Cardiac muscle cell (in vitro differentiated cells and primary cell): ENCODE results near the gene SGPL1. TPM values are rescaled to one million over a fixed set of nuclear protein-coding genes. Genes with fewer than 3 reads are reported as not detected.

Experiments
- DNase-seq, 2 donors: peaks; one replicate each; pipeline versions ENCODE4 v3.0.0 to v3.0.0-alpha.2; 2010 to 2017; ENCODE audit warnings: low read depth in 1 of 2, low spot score in 1 of 2
- H3K27ac ChIP-seq: fragments of 200-600 bp; sonication (generic); 2 replicates; pipeline ENCODE4 v1.5.1; 2016
- H3K27me3 ChIP-seq: fragments of 200-600 bp; sonication (generic); 2 replicates; pipeline ENCODE4 v1.6.0; 2016; ENCODE audit warnings: control low read depth
- H3K36me3 ChIP-seq: fragments of 200-600 bp; sonication (generic); 2 replicates; pipeline ENCODE4 v1.5.1; 2016; ENCODE audit warnings: control low read depth
- H3K4me1 ChIP-seq: fragments of 200-600 bp; sonication (generic); 2 replicates; pipeline ENCODE4 v1.8.1; 2017; ENCODE audit warnings: low read depth, mild to moderate bottlenecking, mixed run types
- H3K4me3 ChIP-seq: fragments of 200-600 bp; sonication (generic); 2 replicates; pipeline ENCODE4 v1.5.1; 2016; ENCODE audit warnings: mild to moderate bottlenecking
- H3K9me3 ChIP-seq: fragments of 200-600 bp; sonication (generic); 2 replicates; pipeline ENCODE4 v1.5.1; 2017; ENCODE audit warnings: low read depth, mild to moderate bottlenecking, control low read depth
- polyA plus RNA-seq: library from polyadenylated mRNA; unstranded; fragments of >200 nt; fragmentation: Nextera tagmentation; extraction: Ambion mirVana; gene quantifications from 2 replicates; pipeline ENCODE4 v1.2.1, GENCODE V29; 2016
- total RNA-seq: library from RNA; depleted of rRNA; stranded (reverse); fragments of >200 nt; gene quantifications from 2 replicates; pipeline ENCODE4 v1.2.3, GENCODE V29; 2016
- TF ChIP-seq, protein P1 (sequence below): IDR thresholded peaks from 2 replicates; pipeline ENCODE4 v1.5.1; 2012; ENCODE audit warnings: low read depth, mild to moderate bottlenecking, low read length

Gene SGPL1
- total and polyA plus RNA-seq, 2 experiments from 2014 or later = 32.3 to 51.9 TPM

DNA sequence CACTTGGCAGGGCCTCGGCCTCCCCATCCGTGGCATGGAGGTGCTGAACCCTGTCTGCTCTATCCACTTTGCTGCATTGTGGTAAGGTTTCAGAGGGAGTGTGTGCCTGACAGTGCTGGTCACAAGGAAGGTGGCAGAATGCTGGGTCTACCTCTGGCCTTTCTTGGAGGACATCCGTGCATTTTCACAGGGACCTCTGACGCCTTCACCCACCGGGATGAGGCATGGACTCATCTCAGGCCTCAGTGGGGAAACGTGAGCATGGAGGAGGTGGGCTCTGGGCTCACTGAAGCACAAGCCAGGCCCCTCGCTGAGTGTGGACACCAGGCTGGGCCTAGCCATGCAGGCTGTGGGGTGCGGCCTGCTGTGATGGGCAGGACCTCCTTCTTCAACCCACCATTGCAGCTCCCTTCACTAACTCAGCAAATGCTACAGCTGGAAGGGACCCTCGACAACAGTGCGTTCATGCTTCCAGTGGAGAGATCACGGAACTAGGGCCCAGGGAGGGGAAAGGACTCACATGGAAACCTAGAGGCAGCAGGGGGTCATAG is 39.2 kb upstream of the SGPL1 start:
- TF ChIP-seq, protein P1, sequence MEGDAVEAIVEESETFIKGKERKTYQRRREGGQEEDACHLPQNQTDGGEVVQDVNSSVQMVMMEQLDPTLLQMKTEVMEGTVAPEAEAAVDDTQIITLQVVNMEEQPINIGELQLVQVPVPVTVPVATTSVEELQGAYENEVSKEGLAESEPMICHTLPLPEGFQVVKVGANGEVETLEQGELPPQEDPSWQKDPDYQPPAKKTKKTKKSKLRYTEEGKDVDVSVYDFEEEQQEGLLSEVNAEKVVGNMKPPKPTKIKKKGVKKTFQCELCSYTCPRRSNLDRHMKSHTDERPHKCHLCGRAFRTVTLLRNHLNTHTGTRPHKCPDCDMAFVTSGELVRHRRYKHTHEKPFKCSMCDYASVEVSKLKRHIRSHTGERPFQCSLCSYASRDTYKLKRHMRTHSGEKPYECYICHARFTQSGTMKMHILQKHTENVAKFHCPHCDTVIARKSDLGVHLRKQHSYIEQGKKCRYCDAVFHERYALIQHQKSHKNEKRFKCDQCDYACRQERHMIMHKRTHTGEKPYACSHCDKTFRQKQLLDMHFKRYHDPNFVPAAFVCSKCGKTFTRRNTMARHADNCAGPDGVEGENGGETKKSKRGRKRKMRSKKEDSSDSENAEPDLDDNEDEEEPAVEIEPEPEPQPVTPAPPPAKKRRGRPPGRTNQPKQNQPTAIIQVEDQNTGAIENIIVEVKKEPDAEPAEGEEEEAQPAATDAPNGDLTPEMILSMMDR = no peak
- Histone ChIP-seq H3K36me3 (no peaks in the 10 kb centered on the region), H3K4me1 (peaks cover 3% of the 10 kb centered on the region), H3K4me3 (no peak overlapping the region), H3K9me3 (no peaks in the 10 kb centered on the region), H3K27me3 (no peaks in the 10 kb centered on the region), H3K27ac (no peak overlapping the region)
- DNase-seq = no peak

DNA sequence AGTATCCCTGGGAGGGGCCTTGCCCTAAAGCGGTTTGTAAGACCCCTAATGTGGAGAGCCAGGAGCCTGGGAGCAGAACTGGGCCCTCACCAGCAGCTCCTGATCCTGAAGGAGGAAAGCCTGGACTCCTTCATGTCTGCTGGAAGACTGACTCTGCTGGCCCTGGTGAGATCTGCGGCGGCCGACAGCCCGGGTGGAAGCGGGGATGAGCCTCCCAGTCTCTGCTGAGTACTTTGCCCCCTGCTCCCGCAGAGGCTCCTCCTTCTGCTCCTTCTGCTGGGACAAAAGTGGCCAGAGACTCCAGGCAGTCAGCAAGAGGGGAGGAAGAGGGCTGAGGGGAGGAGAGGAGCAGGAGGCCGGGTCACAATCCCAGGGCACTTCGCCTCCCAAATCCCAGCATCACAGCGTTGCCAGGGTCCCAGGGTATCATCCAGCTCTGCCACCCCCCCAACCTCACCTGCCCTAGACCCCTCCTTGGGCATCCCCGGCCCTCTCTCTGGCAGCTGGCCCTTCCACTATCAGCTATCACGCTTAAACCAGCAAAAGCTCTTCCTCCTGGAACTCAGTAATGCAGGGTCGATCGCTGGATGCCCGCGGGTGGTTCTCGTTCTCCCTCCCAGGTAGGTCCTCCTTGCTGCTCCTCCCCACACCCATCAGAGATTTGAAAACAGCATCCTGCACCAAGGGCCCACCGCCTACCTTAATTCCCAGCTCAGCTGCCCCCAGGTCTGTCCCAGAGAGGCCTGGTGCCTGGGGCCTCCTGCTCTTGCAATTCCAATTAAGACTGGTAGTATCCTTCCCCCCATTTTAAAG is 38.5 kb upstream of the SGPL1 start:
- TF ChIP-seq, protein P1 = no peak
- no peaks in the 10 kb centered on the region for H3K9me3 ChIP-seq
- H3K36me3 ChIP-seq = no peaks in the 10 kb centered on the region
- DNase-seq = no peak
- H3K4me3 ChIP-seq = no peak overlapping the region
- peaks cover 3% of the 10 kb centered on the region for H3K4me1 ChIP-seq
- H3K27ac ChIP-seq = no peak overlapping the region
- no peaks in the 10 kb centered on the region for H3K27me3 ChIP-seq

DNA sequence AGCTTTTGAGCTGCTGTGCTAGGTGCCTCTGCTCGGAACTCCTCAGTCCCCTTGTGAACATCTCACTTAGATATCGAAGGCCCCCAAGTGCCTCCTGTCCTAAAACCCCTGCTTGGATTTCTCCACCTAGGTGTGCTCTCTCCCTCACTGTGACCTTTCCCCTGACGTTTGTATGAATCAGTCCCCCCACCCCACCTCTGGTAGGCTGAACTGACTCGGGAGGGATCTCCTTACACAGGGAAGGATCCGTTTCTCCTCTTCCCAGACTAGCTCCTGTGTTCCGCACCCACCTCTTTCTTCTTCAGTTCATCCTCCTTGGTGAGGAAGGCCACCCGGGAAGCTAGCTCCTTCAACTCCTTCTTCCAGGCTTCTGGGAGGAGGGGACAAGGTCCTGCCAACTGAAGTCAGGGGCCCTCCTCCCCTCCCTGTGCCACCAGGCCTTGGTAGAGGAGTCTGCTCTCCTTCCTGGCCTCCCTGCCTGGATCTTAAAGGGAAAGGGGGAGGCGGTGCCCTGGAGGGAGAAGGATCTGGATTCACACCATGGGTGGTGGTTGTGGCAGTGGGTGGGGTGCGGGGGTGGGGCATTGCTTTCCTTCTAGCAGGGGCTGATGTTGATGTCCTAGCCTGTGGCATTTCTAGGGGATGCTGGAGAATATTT is 37.4 kb upstream of the SGPL1 start:
- no peaks in the 10 kb centered on the region for H3K36me3 ChIP-seq
- TF ChIP-seq, protein P1 = no peak
- H3K4me3 ChIP-seq = no peak overlapping the region
- peaks cover 3% of the 10 kb centered on the region for H3K4me1 ChIP-seq
- no peaks in the 10 kb centered on the region for H3K27me3 ChIP-seq
- H3K27ac ChIP-seq = no peak overlapping the region
- DNase-seq = no peak
- no peaks in the 10 kb centered on the region for H3K9me3 ChIP-seq

DNA sequence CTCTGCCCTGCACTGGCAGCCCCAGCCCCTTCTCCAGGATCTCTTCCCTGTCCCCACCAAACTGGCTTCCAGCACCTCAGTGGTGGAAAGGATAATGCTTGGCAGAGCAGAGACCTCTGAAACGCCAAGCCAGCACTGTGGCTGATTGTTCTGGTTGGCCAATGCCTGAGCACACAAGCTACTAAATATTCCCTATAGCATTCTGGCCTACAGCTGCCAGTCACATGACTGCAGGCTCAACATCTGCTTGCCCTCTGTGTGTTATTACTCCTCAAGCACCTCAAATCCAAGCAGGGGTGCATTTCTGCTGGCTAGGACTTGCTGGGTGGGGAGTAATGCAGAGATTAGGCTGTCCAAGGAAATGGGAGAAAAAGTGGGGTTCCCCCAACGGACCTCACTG is 36.7 kb upstream of the SGPL1 start:
- Histone ChIP-seq H3K9me3 (no peaks in the 10 kb centered on the region), H3K4me1 (peaks cover 3% of the 10 kb centered on the region), H3K4me3 (no peak overlapping the region), H3K27ac (no peak overlapping the region), H3K27me3 (no peaks in the 10 kb centered on the region), H3K36me3 (no peaks in the 10 kb centered on the region)
- DNase-seq = peak in 1 of 2 donors; percentile 17
- TF ChIP-seq, protein P1 = no peak

DNA sequence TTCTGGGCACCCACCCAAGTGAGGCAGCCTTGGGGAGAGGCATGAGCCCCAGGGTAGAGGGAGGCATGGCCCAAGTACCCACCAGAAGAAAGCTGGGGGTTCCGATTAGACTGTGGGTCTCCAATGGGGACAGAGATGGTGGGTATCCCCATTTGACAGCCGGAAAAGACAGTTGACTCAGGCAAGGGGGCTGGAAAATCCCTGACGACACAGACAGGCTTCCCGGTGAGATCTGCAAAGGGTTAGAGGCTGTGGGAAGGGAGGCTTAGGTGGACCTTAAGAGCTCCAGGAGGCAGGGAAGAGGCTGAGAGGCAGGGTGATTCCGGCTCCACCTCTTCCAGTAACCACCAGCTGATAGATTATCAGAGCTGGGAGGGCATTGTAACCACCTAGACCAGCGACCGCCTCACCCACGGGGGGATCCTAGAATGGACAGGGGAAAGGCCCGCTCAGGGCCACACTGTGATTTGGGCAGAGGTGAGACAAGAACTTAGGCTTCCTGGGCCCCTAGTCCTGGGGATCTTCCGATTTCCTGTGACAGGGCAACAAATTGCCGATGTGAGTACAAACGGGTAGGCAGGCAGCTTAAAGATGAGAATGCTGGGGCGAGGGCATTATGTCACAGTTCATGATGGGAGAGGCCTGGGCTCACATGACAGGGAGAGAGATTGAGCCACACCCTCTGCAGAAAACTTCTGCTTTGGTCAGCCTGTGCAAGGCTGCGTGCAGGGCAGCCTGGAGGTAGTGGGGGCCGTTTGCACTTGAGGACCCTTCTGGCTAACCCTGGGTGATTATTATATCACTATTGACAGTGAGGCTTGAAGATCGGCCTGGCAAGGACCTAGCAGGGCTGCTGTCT is 36.0 kb upstream of the SGPL1 start:
- Histone ChIP-seq H3K27ac (no peak overlapping the region), H3K9me3 (no peaks in the 10 kb centered on the region), H3K4me1 (peaks cover 3% of the 10 kb centered on the region), H3K27me3 (no peaks in the 10 kb centered on the region), H3K36me3 (no peaks in the 10 kb centered on the region), H3K4me3 (no peak overlapping the region)
- DNase-seq = no peak
- TF ChIP-seq, protein P1 = no peak
